Ecto neural progenitor cell (in vitro differentiated cells): ENCODE data around the gene SLC36A3.
"Not testable (repeated sequence)": the region's sequence is repeated elsewhere in the genome, so short reads cannot be mapped to it uniquely, and the experiment has no call there.

Source experiments
- DNase-seq: peaks from one replicate; pipeline ENCODE4 v3.0.0-alpha.2; 2018; ENCODE audit warnings: low spot score

SLC36A3 gene

GRCh38 chr5:151237685-151238084, 65.9 kb downstream of the SLC36A3 start:
- DNase-seq, result no peak

DNA sequence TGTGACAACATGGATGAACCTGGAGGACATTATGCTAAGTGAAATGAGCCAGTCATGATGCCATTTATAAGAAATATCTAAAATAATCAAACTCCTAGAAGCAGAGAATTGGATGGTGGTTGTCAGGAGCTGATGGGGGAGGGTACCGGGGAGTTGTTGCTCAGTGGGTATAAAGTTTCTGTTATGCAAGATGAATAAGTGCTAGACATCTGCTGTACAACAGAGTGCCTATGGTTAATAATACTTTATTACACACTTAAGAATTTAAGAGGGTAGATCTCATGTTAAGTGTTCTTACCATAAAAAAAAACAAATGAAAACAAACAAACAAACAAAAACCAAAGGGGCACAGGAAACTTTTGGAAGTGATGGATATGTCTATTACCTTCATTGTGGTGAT, 66.7 kb downstream of the SLC36A3 start:
- no peak for DNase-seq

GRCh38 chr5:151235239-151235571, 68.4 kb downstream of the SLC36A3 start:
- not testable (repeated sequence) for DNase-seq

DNA sequence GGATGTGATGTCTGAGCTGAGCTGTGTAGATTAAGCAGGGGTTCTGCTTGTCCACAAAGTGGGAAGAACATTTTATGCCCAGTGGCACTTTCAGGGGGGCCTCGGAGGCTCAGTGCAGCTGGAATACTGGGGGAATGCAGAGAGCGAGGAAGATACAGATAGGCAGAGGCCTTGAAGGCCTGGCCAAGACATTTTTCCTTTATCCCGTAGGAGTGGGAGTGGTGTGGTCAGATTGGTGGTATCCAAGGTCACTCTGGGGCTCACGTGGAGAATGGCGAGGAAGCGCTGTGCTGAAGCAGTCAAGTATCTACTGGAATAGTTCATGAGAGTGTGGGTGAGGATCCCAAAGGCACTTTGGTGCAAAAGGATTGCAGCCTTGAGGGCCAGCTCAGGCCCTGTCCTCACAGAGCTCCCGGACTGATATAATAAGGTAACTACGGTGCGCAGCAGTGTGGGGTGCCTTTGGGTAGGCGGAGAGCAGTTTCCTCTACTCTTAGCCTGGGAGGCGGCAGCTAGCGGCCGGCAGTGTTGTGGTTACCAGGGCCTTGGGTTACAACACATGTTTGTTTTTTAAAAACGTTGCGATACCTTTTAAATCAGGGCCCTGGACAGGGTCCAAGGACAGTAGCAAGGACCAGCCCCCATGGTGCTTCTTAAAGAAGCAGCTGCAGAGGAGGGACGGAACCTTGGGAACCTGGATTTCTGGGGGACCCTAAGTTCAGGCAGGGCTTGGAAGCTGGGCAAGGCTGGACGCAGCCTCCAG, 68.9 kb downstream of the SLC36A3 start:
- no peak for DNase-seq

DNA sequence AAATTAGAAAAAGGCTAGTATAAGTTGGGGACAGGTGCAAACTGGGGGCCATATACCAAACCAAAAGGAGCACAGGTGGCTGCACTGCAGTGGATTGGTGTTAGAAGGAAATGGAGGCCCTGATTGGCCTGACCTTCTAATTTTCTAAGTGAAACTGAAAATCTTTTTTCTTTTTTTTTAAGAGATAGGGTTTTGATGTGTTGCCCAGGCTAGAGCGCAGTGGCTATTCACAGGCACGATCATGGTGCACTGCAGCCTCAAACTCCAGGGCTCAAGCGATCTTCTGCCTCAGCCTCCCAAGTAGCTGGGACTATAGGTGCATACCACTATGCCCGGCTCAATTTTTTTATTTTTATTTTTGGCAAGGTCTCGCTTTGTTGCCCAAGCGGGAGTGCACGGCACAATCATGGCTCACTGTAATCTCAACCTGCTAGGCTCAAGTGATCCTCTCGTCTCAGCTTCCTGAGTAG, 69.9 kb downstream of the SLC36A3 start:
- no peak for DNase-seq

DNA sequence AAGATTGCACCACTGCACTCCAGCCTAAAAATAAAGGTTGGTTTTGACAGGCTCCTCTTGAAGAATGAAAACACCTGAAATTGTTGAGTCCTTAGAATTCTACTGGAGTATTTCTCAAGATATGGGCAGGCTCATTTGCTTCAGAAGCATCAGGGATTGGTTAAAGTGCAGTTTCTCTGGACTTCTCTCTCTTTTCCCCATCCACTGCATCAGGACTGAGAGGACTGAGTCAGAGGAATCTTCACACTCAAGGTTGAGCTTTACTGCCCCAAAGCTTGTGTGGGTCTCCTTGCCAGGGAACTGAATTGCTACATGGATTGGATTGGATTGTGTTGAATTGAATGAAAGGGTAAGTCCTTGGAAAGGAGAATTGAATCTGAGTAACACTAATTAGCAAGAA, 72.2 kb downstream of the SLC36A3 start:
- no peak for DNase-seq

GRCh38 chr5:151230048-151230680, 73.4 kb downstream of the SLC36A3 start:
- no peak for DNase-seq

GRCh38 chr5:151228986-151229385, 74.6 kb downstream of the SLC36A3 start:
- no peak for DNase-seq

DNA sequence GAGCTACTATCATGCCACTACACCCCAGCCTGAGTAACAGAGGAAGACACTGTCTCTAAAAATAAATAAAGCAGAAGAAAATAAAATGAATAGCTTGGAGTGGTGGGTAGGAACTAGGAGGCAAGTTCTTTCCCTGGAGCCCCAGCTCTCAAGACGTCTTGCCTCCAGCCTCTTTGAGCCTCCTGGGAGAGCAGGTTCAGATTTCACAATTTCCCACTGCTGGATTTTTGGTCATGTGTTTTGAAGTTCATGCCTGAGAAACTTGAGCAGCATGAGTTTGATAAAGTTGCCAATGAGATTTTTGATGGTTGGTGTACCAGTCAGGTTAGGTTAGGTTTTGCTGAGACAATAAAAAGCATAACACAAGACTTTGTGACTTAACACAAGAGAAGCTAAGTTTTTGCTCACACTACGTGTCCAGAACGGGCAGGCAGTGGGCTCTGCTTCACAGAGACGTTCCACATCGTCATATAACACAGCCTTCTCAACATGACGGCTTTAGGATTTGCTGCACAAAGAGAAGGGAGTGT, 75.6 kb downstream of the SLC36A3 start:
- DNase-seq, result no peak
